GM12873 (cell line): ENCODE results near the gene NT5DC3.

Experiments used
- TF ChIP-seq, protein P1 (sequence below): IDR thresholded peaks from 2 replicates; pipeline ENCODE4 v1.5.1; 2012; ENCODE audit warnings: low read depth, mild to moderate bottlenecking, moderate library complexity, low read length, control low read depth; ENCODE audit not compliant: insufficient read depth; ENCODE audit errors: missing control alignments

Gene NT5DC3

DNA sequence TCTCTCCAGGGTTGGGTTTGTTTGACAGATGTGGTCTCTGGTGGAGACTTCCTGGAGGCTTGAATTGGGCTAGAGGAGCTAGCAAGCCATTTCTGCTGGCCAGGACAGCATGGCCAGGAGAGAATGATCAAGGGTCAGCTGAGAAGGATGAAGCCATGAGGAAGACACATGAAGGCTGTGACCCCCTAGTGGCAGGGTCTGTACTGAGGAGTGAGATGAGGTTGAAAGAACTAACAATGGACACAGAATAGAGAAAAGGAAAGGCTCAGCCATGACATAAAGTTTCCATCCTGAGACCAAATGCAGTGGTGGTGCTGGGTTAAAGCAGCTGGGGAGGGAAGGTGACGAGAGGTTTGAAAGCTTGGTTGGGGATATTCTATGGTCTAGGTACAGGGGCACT is 89.9 kb downstream of the NT5DC3 start:
- TF ChIP-seq, protein P1, sequence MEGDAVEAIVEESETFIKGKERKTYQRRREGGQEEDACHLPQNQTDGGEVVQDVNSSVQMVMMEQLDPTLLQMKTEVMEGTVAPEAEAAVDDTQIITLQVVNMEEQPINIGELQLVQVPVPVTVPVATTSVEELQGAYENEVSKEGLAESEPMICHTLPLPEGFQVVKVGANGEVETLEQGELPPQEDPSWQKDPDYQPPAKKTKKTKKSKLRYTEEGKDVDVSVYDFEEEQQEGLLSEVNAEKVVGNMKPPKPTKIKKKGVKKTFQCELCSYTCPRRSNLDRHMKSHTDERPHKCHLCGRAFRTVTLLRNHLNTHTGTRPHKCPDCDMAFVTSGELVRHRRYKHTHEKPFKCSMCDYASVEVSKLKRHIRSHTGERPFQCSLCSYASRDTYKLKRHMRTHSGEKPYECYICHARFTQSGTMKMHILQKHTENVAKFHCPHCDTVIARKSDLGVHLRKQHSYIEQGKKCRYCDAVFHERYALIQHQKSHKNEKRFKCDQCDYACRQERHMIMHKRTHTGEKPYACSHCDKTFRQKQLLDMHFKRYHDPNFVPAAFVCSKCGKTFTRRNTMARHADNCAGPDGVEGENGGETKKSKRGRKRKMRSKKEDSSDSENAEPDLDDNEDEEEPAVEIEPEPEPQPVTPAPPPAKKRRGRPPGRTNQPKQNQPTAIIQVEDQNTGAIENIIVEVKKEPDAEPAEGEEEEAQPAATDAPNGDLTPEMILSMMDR: peak; percentile 51

DNA sequence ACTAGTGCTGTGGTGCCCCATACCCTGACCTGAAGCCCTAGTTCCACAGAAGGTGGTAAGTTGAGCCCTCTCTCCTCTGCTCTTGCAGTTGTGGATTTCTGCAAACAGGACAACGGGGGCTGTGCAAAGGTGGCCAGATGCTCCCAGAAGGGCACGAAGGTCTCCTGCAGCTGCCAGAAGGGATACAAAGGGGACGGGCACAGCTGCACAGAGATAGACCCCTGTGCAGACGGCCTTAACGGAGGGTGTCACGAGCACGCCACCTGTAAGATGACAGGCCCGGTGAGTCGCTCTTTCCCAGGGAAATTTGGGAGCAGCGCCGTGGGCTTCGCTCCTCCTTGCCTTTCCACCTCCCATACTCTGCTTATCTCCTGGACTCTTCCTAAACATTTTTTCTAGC is 92.2 kb downstream of the NT5DC3 start:
- TF ChIP-seq, protein P1: no peak

DNA sequence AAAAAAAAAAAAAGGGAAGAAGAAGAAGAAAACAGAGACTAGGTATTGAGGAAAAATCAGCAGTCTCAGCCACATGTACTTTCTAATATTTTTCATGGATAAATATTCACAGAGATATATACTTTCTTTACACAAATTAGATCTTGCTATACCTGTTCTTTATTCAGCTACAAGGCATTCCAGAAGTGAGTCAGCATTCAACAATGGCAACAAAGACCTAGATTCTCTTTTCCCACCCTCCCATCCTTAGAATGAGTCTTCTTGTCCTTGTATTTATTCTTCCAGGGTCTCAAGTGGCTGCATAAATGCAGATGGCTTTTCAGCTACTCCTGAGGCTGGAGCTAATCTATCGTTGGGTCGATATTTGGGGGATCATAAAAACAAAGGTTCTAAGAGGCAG is 93.0 kb downstream of the NT5DC3 start:
- TF ChIP-seq, protein P1: no peak

DNA sequence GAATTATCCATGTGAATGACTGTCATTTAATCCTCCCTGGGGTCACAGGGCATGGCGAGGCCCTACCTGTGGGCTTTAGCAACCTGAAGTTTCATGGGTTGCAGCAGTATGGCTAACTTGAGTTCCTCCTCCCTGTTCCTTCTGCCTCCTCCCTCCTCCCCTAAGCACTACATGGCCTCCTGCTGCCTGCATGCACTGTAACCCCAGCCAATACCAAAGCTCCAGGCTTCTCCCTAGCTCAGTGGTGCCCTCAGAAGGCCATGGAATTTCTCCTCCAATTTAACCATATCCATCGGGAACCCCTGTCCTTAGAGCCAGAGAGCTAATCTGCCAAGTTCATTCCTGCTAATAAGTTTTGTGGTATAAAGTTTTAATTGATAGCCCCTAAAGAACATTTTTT is 95.1 kb downstream of the NT5DC3 start:
- TF ChIP-seq, protein P1: no peak

DNA sequence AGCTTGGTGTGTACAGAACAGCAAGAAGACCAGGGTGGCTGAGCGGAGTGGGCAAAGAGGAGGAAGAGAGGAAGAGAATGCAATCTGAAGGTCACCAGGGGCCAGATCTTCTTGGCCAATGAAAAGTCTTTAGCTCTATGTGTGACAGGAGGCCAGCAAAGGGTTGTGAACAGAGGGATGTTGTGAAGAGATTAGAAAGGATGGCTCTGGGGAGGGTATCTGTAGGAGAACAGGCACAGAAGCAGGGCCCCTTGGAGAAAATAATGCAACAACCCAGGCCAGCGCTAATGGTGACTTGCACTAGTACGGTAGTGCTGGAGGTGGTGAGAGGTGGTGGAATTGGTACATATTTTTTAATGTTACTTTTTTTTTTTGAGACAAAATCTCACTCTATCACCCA is 97.2 kb downstream of the NT5DC3 start:
- TF ChIP-seq, protein P1: no peak

DNA sequence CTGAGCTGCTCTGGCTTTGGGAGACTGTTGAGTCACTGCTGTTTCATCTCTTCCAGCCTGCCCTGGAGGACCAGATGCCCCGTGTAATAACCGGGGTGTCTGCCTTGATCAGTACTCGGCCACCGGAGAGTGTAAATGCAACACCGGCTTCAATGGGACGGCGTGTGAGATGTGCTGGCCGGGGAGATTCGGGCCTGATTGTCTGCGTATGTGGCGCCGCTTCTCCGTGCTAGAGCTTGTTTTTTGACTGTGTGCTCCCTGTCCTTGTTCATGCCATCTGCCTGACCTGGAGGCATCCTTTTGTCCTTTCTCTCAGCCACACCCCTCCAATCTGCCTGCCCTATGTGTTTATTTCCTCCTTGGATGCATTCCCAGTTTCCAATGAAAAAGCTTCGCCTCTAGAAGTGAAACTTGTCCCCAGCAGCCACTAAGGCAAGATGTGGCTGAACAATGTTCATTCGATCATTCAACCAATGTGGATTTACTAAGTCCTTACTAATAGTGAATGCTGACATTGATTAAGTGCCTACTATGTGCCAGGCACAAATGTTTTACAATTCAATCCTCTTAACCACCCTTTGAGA is 98.6 kb downstream of the NT5DC3 start:
- TF ChIP-seq, protein P1: no peak

DNA sequence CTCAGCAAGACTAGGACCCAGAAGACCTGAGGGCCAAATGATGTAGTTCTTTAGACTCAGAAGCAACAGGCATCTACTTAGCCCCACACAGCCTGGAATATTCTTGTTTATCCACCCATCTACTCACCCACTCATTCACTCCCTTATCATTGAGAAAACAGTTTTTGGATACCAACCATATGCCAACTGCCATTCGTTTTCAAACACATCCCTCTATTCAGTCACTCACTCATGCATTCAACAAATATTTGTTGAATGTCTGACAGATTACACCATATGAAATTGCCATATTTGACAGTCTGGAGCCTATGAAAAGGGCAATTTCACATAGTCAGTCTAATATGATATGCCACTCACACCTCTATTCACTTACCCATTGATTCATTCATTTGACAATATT is 103.2 kb downstream of the NT5DC3 start:
- TF ChIP-seq, protein P1: no peak
